ENCODE data around the gene TGFB2.

Gene TGFB2

GRCh38 chr1:218429301-218429700 is 84.2 kb downstream of the TGFB2 start:
- no peak for DNase-seq (ENCODE audit: low read depth)

- no peak for DNase-seq (ENCODE audit: low read depth)
These were observed 85.2 kb downstream of the TGFB2 start for GRCh38 chr1:218430346-218430745.

GRCh38 chr1:218430822-218431221 is 85.7 kb downstream of the TGFB2 start:
- DNase-seq (ENCODE audit: low read depth): no peak

GRCh38 chr1:218431476-218431875 is 86.3 kb downstream of the TGFB2 start:
- no peak for DNase-seq (ENCODE audit: low read depth)

GRCh38 chr1:218433744-218434143 is 88.6 kb downstream of the TGFB2 start:
- DNase-seq (ENCODE audit: low read depth): no peak

GRCh38 chr1:218435528-218435927 is 90.4 kb downstream of the TGFB2 start:
- no peak for DNase-seq (ENCODE audit: low read depth)

- no peak for DNase-seq (ENCODE audit: low read depth)
These were observed 91.2 kb downstream of the TGFB2 start for GRCh38 chr1:218436346-218436745.

- no peak for DNase-seq (ENCODE audit: low read depth)
These were observed 91.9 kb downstream of the TGFB2 start for GRCh38 chr1:218436997-218437396.

GRCh38 chr1:218439541-218440295 is 94.6 kb downstream of the TGFB2 start:
- no peak for DNase-seq (ENCODE audit: low read depth)

GRCh38 chr1:218443255-218443654 is 98.1 kb downstream of the TGFB2 start:
- no peak for DNase-seq (ENCODE audit: low read depth)

GRCh38 chr1:218444173-218444572 is 99.0 kb downstream of the TGFB2 start:
- DNase-seq (ENCODE audit: low read depth): no peak

- DNase-seq (ENCODE audit: low read depth): no peak
These were observed 99.5 kb downstream of the TGFB2 start for GRCh38 chr1:218444588-218444987.

GRCh38 chr1:218447010-218447689 is 102.0 kb downstream of the TGFB2 start:
- no peak for DNase-seq (ENCODE audit: low read depth)

GRCh38 chr1:218451415-218451814 is 106.3 kb downstream of the TGFB2 start:
- DNase-seq (ENCODE audit: low read depth): no peak

- no peak for DNase-seq (ENCODE audit: low read depth)
These were observed 109.7 kb downstream of the TGFB2 start for GRCh38 chr1:218454700-218455282.

- no peak for DNase-seq (ENCODE audit: low read depth)
These were observed 111.3 kb downstream of the TGFB2 start for GRCh38 chr1:218456444-218456843.

- DNase-seq (ENCODE audit: low read depth): no peak
These were observed 114.3 kb downstream of the TGFB2 start for GRCh38 chr1:218459450-218459849.

- no peak for DNase-seq (ENCODE audit: low read depth)
These were observed 115.0 kb downstream of the TGFB2 start for GRCh38 chr1:218459878-218460711.

- DNase-seq (ENCODE audit: low read depth): no peak
These were observed 116.2 kb downstream of the TGFB2 start for GRCh38 chr1:218461351-218461750.

- no peak for DNase-seq (ENCODE audit: low read depth)
These were observed 117.0 kb downstream of the TGFB2 start for GRCh38 chr1:218462116-218462515.

- DNase-seq (ENCODE audit: low read depth): no peak
These were observed 117.5 kb downstream of the TGFB2 start for GRCh38 chr1:218462587-218462986.
